Calu3 (cell line): ENCODE measurements around the gene SPATS2L. TPM values are rescaled to one million over a fixed set of nuclear protein-coding genes. Genes with fewer than 3 reads are reported as not detected.

Experiments used
- BruUV-seq: library from RNA; stranded (reverse); fragments of 400-500 nt; replicated peaks from 2 replicates; lab custom pipeline; 2021; lab: Mats Ljungman, UMichigan
- CTCF ChIA-PET: fragments of 300-600 bp; sonication (Branson Sonifier 250); formaldehyde crosslinking; loops from one replicate; lab custom pipeline; 2022; ENCODE audit warnings: antibody characterized with exemption; lab: Charles Lee
- DNase-seq: peaks from one replicate; pipeline ENCODE4 v3.0.0; 2022
- H3K27ac Mint-ChIP-seq: one replicate; pipeline ENCODE4 v1.8.0; 2022; ENCODE audit warnings: mixed read lengths; ENCODE audit not compliant: unreplicated experiment
- H3K27me3 Mint-ChIP-seq: one replicate; pipeline ENCODE4 v1.8.0; 2022; ENCODE audit warnings: mixed read lengths; ENCODE audit not compliant: unreplicated experiment
- H3K36me3 Mint-ChIP-seq: one replicate; pipeline ENCODE4 v1.8.0; 2022; ENCODE audit warnings: mild to moderate bottlenecking, moderate library complexity, mixed read lengths; ENCODE audit not compliant: insufficient read depth, unreplicated experiment
- H3K4me1 Mint-ChIP-seq: one replicate; pipeline ENCODE4 v1.8.0; 2022; ENCODE audit warnings: mild to moderate bottlenecking, low read depth, mixed read lengths; ENCODE audit not compliant: unreplicated experiment
- H3K4me3 Mint-ChIP-seq: one replicate; pipeline ENCODE4 v1.8.0; 2022; ENCODE audit warnings: mild to moderate bottlenecking, low read depth, moderate library complexity, mixed read lengths; ENCODE audit not compliant: unreplicated experiment
- H3K9me3 Mint-ChIP-seq: one replicate; pipeline ENCODE4 v1.8.0; 2022; ENCODE audit warnings: low read depth, mixed read lengths; ENCODE audit not compliant: unreplicated experiment
- intact Hi-C: fragments of 100-400 bp; cut with micrococcal nuclease; formaldehyde crosslinking; loops from one replicate; pipeline ENCODE4 v1.10.0; 2022; ENCODE audit not compliant: unreplicated experiment
- total RNA-seq: library from RNA; stranded (reverse); gene quantifications from 2 replicates; pipeline ENCODE4 v1.2.3, GENCODE V29; 2022
- TF ChIP-seq, protein P1 (sequence below): fragments of 200-600 bp; IDR thresholded peaks from one replicate; pipeline ENCODE4 v1.8.0; 2022; ENCODE audit warnings: antibody characterized with exemption; ENCODE audit not compliant: unreplicated experiment

The SPATS2L gene
- total RNA-seq, 1 experiment from 2014 or later, result 378 TPM

DNA sequence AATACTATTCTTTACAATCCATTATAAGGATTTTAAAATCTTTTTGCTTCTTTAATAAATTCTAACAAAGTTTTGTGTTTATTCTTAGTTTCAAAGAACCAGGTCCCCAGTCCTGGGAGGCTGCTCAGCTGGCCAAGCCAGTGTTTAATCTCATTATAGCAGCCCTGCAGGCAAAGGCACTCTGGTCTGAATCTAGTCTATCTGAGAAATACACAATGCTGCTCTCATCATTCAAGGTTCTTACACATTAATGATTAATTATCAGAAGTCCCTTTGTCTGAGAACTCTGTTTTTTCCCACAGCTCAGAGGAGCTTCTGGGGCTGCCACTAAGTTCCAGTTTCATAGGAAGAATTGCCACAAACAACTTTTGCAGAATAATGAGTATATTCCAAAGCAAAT lies 175.7 kb downstream of the SPATS2L start:
- Mint-ChIP-seq H3K4me1 (peaks cover 38% of the 10 kb centered on the region), H3K4me3 (no peak overlapping the region), H3K9me3 (no peaks in the 10 kb centered on the region), H3K27me3 (no peaks in the 10 kb centered on the region), H3K36me3 (peaks cover 66% of the 10 kb centered on the region), H3K27ac (no peak overlapping the region)
- CTCF ChIA-PET, result interaction anchor here (1.0 to 1.2 kb wide), 2 partner anchors 39 to 64 kb away, joined by 3 to 4 read pairs; no protein-coding TSS in a partner anchor
- intact Hi-C loops, result loop anchor here (2.0 to 5.0 kb wide), 2 partner anchors 175 to 509 kb away; partner anchors contain the start of gene SPATS2L
- BruUV-seq, result no TSS peak
- no peak for DNase-seq
- TF ChIP-seq, protein P1, sequence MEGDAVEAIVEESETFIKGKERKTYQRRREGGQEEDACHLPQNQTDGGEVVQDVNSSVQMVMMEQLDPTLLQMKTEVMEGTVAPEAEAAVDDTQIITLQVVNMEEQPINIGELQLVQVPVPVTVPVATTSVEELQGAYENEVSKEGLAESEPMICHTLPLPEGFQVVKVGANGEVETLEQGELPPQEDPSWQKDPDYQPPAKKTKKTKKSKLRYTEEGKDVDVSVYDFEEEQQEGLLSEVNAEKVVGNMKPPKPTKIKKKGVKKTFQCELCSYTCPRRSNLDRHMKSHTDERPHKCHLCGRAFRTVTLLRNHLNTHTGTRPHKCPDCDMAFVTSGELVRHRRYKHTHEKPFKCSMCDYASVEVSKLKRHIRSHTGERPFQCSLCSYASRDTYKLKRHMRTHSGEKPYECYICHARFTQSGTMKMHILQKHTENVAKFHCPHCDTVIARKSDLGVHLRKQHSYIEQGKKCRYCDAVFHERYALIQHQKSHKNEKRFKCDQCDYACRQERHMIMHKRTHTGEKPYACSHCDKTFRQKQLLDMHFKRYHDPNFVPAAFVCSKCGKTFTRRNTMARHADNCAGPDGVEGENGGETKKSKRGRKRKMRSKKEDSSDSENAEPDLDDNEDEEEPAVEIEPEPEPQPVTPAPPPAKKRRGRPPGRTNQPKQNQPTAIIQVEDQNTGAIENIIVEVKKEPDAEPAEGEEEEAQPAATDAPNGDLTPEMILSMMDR, result no peak

DNA sequence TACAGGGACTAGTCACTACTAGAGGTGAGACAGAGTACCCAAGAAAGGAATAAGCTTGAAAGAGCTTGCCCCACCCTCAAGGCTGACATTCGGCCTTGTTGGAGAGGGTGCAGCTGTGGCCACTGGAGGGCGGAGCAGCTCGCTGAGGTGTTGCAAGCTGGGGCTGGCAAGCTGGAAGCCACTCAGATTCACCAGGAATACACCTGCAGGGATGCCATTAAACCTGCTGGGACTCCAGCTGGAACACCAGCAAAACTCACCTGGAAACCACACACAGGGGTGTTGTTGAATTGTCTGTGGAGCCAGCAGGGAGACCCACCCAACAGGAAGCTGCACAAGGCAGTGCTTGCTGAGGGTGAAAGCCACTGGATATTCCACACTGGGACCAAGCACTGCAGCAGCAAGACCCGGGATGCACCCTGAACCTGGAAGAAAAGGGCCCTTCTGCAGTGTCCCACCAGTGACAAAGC lies 177.3 kb downstream of the SPATS2L start:
- CTCF ChIA-PET, result interaction anchor here (0.6 to 1.4 kb wide), 5 partner anchors 9 to 510 kb away, joined by 3 to 6 read pairs (median 3); partner anchors contain the start of gene KCTD18
- H3K4me1 Mint-ChIP-seq, result peaks cover 37% of the 10 kb centered on the region
- intact Hi-C loops, result loop anchor here (1.0 to 5.0 kb wide), 3 partner anchors 176 to 511 kb away; partner anchors contain the start of gene SPATS2L
- BruUV-seq, result no TSS peak
- no peaks in the 10 kb centered on the region for H3K27me3 Mint-ChIP-seq
- DNase-seq, result peak; percentile 70
- H3K4me3 Mint-ChIP-seq, result no peak overlapping the region
- TF ChIP-seq, protein P1, result peak; percentile 62
- H3K27ac Mint-ChIP-seq, result no peak overlapping the region
- H3K9me3 Mint-ChIP-seq, result no peaks in the 10 kb centered on the region
- peaks cover 52% of the 10 kb centered on the region for H3K36me3 Mint-ChIP-seq

DNA sequence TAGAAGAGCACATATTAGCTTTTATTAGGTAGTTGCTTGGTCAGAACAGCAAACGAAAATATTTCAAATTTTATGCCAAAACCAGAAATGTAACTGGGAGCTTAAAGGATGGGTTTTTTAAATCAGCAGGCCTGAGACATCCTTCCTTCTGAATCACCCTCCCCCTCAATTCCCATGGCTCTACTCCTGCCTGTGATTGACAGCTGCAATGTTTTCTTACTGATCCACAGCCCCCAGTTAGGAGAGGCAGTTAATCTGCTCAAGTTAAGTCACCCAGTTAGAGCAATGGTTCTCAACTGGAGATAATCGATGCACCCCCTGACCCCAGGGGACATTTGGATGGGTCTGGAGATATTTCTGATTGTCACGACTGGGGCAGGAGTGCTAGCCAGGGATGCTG lies 178.4 kb downstream of the SPATS2L start:
- DNase-seq, result no peak
- TF ChIP-seq, protein P1, result no peak
- BruUV-seq, result no TSS peak
- H3K9me3 Mint-ChIP-seq, result no peaks in the 10 kb centered on the region
- no peaks in the 10 kb centered on the region for H3K27me3 Mint-ChIP-seq
- intact Hi-C loops, result loop anchor here (5.0 kb wide), 1 partner anchor 178 kb away; the partner anchor contains the start of gene SPATS2L
- CTCF ChIA-PET, result interaction anchor here (0.6 kb wide), 1 partner anchor 108 kb away, joined by 3 read pairs; no protein-coding TSS in a partner anchor
- H3K4me3 Mint-ChIP-seq, result no peak overlapping the region
- peaks cover 26% of the 10 kb centered on the region for H3K4me1 Mint-ChIP-seq
- H3K36me3 Mint-ChIP-seq, result peaks cover 40% of the 10 kb centered on the region
- no peak overlapping the region for H3K27ac Mint-ChIP-seq

DNA sequence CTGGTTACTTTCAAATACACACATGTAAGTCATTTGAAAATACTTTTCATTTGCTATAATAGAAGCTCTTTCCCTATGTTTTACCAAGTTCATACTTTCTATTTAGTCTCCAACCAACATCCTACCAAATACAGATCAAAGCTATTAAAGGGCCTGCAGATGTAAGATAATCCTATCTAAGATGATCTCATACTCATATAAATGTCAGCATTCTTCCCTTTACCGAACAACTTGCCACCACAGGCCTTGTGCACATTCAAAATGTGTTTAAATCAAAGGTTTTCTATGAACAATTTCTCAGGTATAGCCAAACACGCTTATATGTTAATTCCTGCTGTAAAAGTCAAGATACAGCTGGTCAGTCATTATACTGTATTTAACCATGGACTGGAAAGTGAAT lies 180.0 kb downstream of the SPATS2L start:
- CTCF ChIA-PET, result interaction anchor here (0.6 kb wide), 1 partner anchor 231 kb away, joined by 3 read pairs; no protein-coding TSS in a partner anchor
- BruUV-seq, result no TSS peak
- intact Hi-C loops, result no loop called here
- Mint-ChIP-seq H3K27ac (no peak overlapping the region), H3K27me3 (no peaks in the 10 kb centered on the region), H3K4me1 (peaks cover 14% of the 10 kb centered on the region), H3K9me3 (no peaks in the 10 kb centered on the region), H3K4me3 (no peak overlapping the region), H3K36me3 (peaks cover 25% of the 10 kb centered on the region)
- no peak for DNase-seq
- TF ChIP-seq, protein P1, result no peak
